OCI-LY3 (cell line): ENCODE data around the gene MRPL52.

Source experiments
- EZH2phosphoT487 ChIP-seq: fragments of 200-600 bp; shearing (Covaris generic); IDR thresholded peaks from 2 replicates; pipeline ENCODE4 v1.6.1; 2018; ENCODE audit warnings: antibody characterized with exemption, mixed run types, low read depth
- TF ChIP-seq, protein P1 (sequence below): fragments of 200-600, 300-600 bp; sonication (generic); IDR thresholded peaks from 2 replicates; pipeline ENCODE4 v1.5.1; 2014; ENCODE audit warnings: antibody characterized with exemption, low read length, low read depth

DNA sequence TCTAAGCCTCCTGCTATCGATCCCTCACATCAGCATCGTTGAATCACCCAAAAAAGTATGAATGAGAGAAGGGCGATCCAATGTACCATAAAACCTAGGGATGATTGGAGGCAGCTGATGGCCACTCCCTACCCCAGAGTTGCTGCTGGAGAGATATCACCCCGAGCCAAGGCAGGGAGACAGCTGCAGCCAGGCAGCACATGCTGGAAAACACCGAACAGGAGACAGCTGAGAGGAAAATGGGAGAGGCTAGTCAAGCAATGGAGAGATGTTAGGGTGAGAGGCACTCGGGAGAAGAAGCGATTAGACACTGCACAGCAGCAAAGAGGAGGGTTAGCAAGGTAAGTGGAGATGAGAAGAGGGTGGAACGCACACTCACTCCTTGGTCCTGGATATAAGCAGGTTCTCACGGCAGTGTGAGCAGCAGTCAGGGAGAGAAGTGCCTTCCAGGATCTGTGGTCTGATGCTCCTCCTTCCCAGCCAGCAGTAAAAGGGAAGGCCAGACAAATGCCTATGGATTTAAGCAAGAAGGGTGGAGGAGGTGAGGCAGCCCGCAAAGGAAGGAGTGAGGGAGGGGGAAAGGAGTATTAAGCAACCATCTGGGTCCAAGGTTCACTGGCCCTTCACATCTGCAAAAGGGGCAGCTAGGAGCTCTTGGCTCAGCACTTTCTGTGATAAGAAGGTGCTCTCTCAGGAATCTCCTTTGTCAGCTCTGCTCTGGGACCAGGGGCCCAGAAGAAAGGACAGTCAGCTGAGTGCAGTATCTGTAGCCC, 14.6 kb upstream of the MRPL52 start, which contains the start of gene SLC7A7:
- TF ChIP-seq, protein P1, sequence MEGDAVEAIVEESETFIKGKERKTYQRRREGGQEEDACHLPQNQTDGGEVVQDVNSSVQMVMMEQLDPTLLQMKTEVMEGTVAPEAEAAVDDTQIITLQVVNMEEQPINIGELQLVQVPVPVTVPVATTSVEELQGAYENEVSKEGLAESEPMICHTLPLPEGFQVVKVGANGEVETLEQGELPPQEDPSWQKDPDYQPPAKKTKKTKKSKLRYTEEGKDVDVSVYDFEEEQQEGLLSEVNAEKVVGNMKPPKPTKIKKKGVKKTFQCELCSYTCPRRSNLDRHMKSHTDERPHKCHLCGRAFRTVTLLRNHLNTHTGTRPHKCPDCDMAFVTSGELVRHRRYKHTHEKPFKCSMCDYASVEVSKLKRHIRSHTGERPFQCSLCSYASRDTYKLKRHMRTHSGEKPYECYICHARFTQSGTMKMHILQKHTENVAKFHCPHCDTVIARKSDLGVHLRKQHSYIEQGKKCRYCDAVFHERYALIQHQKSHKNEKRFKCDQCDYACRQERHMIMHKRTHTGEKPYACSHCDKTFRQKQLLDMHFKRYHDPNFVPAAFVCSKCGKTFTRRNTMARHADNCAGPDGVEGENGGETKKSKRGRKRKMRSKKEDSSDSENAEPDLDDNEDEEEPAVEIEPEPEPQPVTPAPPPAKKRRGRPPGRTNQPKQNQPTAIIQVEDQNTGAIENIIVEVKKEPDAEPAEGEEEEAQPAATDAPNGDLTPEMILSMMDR, result no peak
- no peak for TF ChIP-seq EZH2phosphoT487
